H9 (cell line): ENCODE data around the gene TNRC6C. TPM values are rescaled to one million over a fixed set of nuclear protein-coding genes. Genes with fewer than 3 reads are reported as not detected.

Experiments used
- DNase-seq: peaks from one replicate; pipeline ENCODE4 v3.0.0-alpha.2; 2017
- H2AFZ ChIP-seq: one replicate; pipeline ENCODE4 v1.6.1; 2013; ENCODE audit warnings: mild to moderate bottlenecking, low read length, control low read depth, moderate library complexity
- H2AK5ac ChIP-seq: 2 replicates; pipeline ENCODE4 v1.6.1; 2013; ENCODE audit warnings: low read length, control low read depth, mixed read lengths; ENCODE audit not compliant: insufficient read length
- H2BK120ac ChIP-seq: one replicate; pipeline ENCODE4 v1.6.1; 2013; ENCODE audit warnings: low read depth, mild to moderate bottlenecking, low read length, control low read depth, inconsistent platforms; ENCODE audit not compliant: poor library complexity, severe bottlenecking
- H2BK12ac ChIP-seq: 2 replicates; pipeline ENCODE4 v1.6.1; 2013; ENCODE audit warnings: low read length, control low read depth, mixed read lengths, low read depth; ENCODE audit not compliant: insufficient read length
- H2BK15ac ChIP-seq: 2 replicates; pipeline ENCODE4 v1.6.1; 2013; ENCODE audit warnings: low read depth, low read length, control low read depth
- H2BK20ac ChIP-seq: one replicate; pipeline ENCODE4 v1.6.1; 2013; ENCODE audit warnings: low read depth, mild to moderate bottlenecking, low read length, control low read depth, inconsistent platforms; ENCODE audit not compliant: poor library complexity, severe bottlenecking
- H2BK5ac ChIP-seq: 2 replicates; pipeline ENCODE4 v1.6.1; 2013; ENCODE audit warnings: low read length, control low read depth, mixed read lengths; ENCODE audit not compliant: insufficient read length
- H3K14ac ChIP-seq: 2 replicates; pipeline ENCODE4 v1.6.1; 2013; ENCODE audit warnings: low read length, control low read depth; ENCODE audit not compliant: insufficient read depth
- H3K18ac ChIP-seq: 2 replicates; pipeline ENCODE4 v1.6.1; 2013; ENCODE audit warnings: low read depth, mild to moderate bottlenecking, mixed read lengths, low read length, control low read depth; ENCODE audit not compliant: insufficient read length
- H3K23ac ChIP-seq: 2 replicates; pipeline ENCODE4 v1.6.1; 2013; ENCODE audit warnings: low read length, control low read depth, mixed read lengths, low read depth; ENCODE audit not compliant: insufficient read length
- H3K23me2 ChIP-seq: 2 replicates; pipeline ENCODE4 v1.6.1; 2013; ENCODE audit warnings: low read depth, mild to moderate bottlenecking, mixed read lengths, low read length, control low read depth; ENCODE audit not compliant: insufficient read length, poor library complexity, severe bottlenecking
- H3K27ac ChIP-seq: 2 replicates; pipeline ENCODE4 v1.5.1; 2013; ENCODE audit warnings: low read length, control low read depth, mixed read lengths, low read depth; ENCODE audit not compliant: insufficient read length
- H3K27me3 ChIP-seq: 2 replicates; pipeline ENCODE4 v1.6.1; 2013; ENCODE audit warnings: low read length, control low read depth, inconsistent platforms; ENCODE audit not compliant: insufficient read depth
- H3K4ac ChIP-seq: 2 replicates; pipeline ENCODE4 v1.6.1; 2013; ENCODE audit warnings: low read depth, mild to moderate bottlenecking, control low read depth, inconsistent platforms, low read length, moderate library complexity
- H3K4me1 ChIP-seq: 2 replicates; pipeline ENCODE4 v1.6.1; 2013; ENCODE audit warnings: low read length, control low read depth, inconsistent platforms; ENCODE audit not compliant: insufficient read depth
- H3K4me2 ChIP-seq: 2 replicates; pipeline ENCODE4 v1.6.1; 2013; ENCODE audit warnings: low read length, control low read depth, mixed read lengths; ENCODE audit not compliant: insufficient read length, insufficient read depth
- H3K56ac ChIP-seq: 2 replicates; pipeline ENCODE4 v1.6.1; 2013; ENCODE audit warnings: low read depth, mild to moderate bottlenecking, mixed read lengths, low read length, control low read depth; ENCODE audit not compliant: insufficient read length
- H3K79me1 ChIP-seq: 2 replicates; pipeline ENCODE4 v1.6.1; 2013; ENCODE audit warnings: low read depth, mild to moderate bottlenecking, moderate library complexity, low read length, control low read depth, inconsistent platforms; ENCODE audit not compliant: insufficient read depth, poor library complexity, severe bottlenecking
- H3K79me2 ChIP-seq: 2 replicates; pipeline ENCODE4 v1.6.1; 2013; ENCODE audit warnings: low read length, control low read depth, inconsistent platforms; ENCODE audit not compliant: insufficient read depth
- H3K9ac ChIP-seq: 2 replicates; pipeline ENCODE4 v1.6.1; 2013; ENCODE audit warnings: low read length, control low read depth, mixed read lengths; ENCODE audit not compliant: insufficient read length; ENCODE audit errors: extremely low read depth
- H3K9me3 ChIP-seq: one replicate; pipeline ENCODE4 v1.6.1; 2013; ENCODE audit warnings: low read depth, low read length, inconsistent platforms; ENCODE audit not compliant: control insufficient read depth
- H3T11ph ChIP-seq: one replicate; pipeline ENCODE4 v1.6.1; 2013; ENCODE audit warnings: mild to moderate bottlenecking, low read length, control low read depth, inconsistent platforms
- H4K20me1 ChIP-seq: one replicate; pipeline ENCODE4 v1.6.1; 2013; ENCODE audit not compliant: control insufficient read depth, insufficient read length, insufficient read depth
- H4K5ac ChIP-seq: 2 replicates; pipeline ENCODE4 v1.6.1; 2013; ENCODE audit warnings: low read depth, mild to moderate bottlenecking, mixed read lengths, low read length, control low read depth; ENCODE audit not compliant: insufficient read length
- H4K8ac ChIP-seq: replicated peaks from 2 replicates; pipeline ENCODE4 v1.6.1; 2013; ENCODE audit warnings: low read length, control low read depth, mixed read lengths, low read depth; ENCODE audit not compliant: insufficient read length
- H4K91ac ChIP-seq: 2 replicates; pipeline ENCODE4 v1.6.1; 2013; ENCODE audit warnings: low read depth, mild to moderate bottlenecking, moderate library complexity, mixed read lengths, low read length, control low read depth; ENCODE audit not compliant: insufficient read length
- H3K27ac Mint-ChIP-seq, 3 experiments: 2 replicates in 2 of 3; 3 replicates in 1 of 3; pipeline ENCODE4 v1.8.0; 2020 to 2021; ENCODE audit warnings: mixed read lengths in 3 of 3, mild to moderate bottlenecking in 1 of 3, moderate library complexity in 1 of 3
- H3K27me3 Mint-ChIP-seq: 2 replicates; pipeline ENCODE4 v1.8.0; 2021; ENCODE audit warnings: low read depth, mild to moderate bottlenecking, moderate library complexity, mixed read lengths
- H3K36me3 Mint-ChIP-seq, 3 experiments: 2 replicates in 2 of 3; 3 replicates in 1 of 3; pipeline ENCODE4 v1.8.0; 2020 to 2021; ENCODE audit warnings: low read depth in 3 of 3, mixed read lengths in 3 of 3; ENCODE audit not compliant: insufficient read depth in 1 of 3
- H3K4me1 Mint-ChIP-seq, 2 experiments: 2 replicates each; pipeline ENCODE4 v1.8.0; 2020; ENCODE audit warnings: mixed read lengths in 2 of 2
- H3K4me3 Mint-ChIP-seq, 2 experiments: 2 replicates in 1 of 2; 3 replicates in 1 of 2; pipeline ENCODE4 v1.8.0; 2020 to 2021; ENCODE audit warnings: mild to moderate bottlenecking in 2 of 2, mixed read lengths in 2 of 2, moderate library complexity in 1 of 2
- H3K9me3 Mint-ChIP-seq, 2 experiments: 2 replicates in 1 of 2; 3 replicates in 1 of 2; pipeline ENCODE4 v1.8.0; 2020; ENCODE audit warnings: mild to moderate bottlenecking in 2 of 2, mixed read lengths in 2 of 2, moderate library complexity in 1 of 2
- WGBS: extraction: QIAGEN DNeasy Blood & Tissue Kit; methylation state at CpG from one replicate; pipeline ENCODE4 v1.1.7; 2013; ENCODE audit warnings: missing lambda C conversion rate, low lambda C conversion rate, mixed read lengths; ENCODE audit not compliant: insufficient read length; ENCODE audit errors: extremely low coverage; 5-methylcytosine and 5-hydroxymethylcytosine counted together
- total RNA-seq: library from RNA; stranded (reverse); gene quantifications from 2 replicates; pipeline ENCODE4 v1.2.1, GENCODE V29; 2021
- TF ChIP-seq, protein P1 (sequence below): fragments of 200-600 bp; sonication (generic); conservative IDR thresholded peaks from 3 replicates; pipeline ENCODE4 v1.8.0; 2021; ENCODE audit warnings: antibody characterized with exemption, mild to moderate bottlenecking

The TNRC6C gene
- total RNA-seq, 1 experiment from 2014 or later, result 24.7 TPM

DNA sequence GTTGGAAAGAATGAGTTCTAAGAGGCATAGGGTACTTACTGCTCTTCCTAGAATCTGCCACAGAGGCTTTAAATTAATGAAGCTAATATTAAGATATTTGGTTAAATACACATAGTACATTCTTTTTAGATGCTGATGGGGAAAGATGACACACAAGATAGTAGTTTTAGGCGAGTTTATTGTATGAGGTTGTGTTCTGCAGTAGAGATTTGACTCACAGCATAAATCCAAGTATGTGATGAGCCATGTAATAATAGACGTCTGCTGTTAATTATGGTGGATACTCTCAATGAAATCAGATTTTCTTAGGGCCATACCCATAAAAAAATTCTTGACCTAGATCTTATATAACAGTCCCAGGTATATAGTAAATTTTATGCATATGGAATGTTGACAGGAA is 8.0 kb downstream of the TNRC6C start:
- no peaks in the 10 kb centered on the region for H3K27me3 Mint-ChIP-seq
- no peak overlapping the region for H2BK5ac ChIP-seq
- H2BK15ac ChIP-seq, result no peak overlapping the region
- H3K79me2 ChIP-seq, result peaks cover 26% of the 10 kb centered on the region; the same call in 1 of the 2 replicates
- H3K18ac ChIP-seq, result no peak overlapping the region
- no peak overlapping the region for H2BK20ac ChIP-seq
- H3K79me1 ChIP-seq, result peaks cover 13% of the 10 kb centered on the region
- H3K23me2 ChIP-seq, result no peaks in the 10 kb centered on the region
- H3K4me1 Mint-ChIP-seq, result peaks cover 25 to 38% of the 10 kb centered on the region in 2 experiments
- H3K9me3 Mint-ChIP-seq, result no peaks in the 10 kb centered on the region
- H3K14ac ChIP-seq, result no peak overlapping the region
- H3K56ac ChIP-seq, result no peak overlapping the region
- no CpG with 5 or more reads among the region's 2 CpGs for WGBS
- H4K91ac ChIP-seq, result no peak overlapping the region
- no peak overlapping the region for H3K27ac ChIP-seq
- H3K23ac ChIP-seq, result no peak overlapping the region
- no peak overlapping the region for H4K5ac ChIP-seq
- no peak overlapping the region for H3K27ac Mint-ChIP-seq
- H3T11ph ChIP-seq, result no peak overlapping the region
- no peak overlapping the region for H2BK12ac ChIP-seq
- H3K27me3 ChIP-seq, result no peaks in the 10 kb centered on the region
- no peaks in the 10 kb centered on the region for H3K9me3 ChIP-seq
- no peak overlapping the region for H3K4ac ChIP-seq
- no peaks in the 10 kb centered on the region for H4K20me1 ChIP-seq
- H2AFZ ChIP-seq, result no peak overlapping the region
- no peak for DNase-seq
- H3K4me1 ChIP-seq, result peaks cover 8% of the 10 kb centered on the region
- no peak overlapping the region for H3K4me2 ChIP-seq
- H3K36me3 Mint-ChIP-seq, result no peaks in the 10 kb centered on the region
- H3K4me3 Mint-ChIP-seq, result no peak overlapping the region
- H2BK120ac ChIP-seq, result no peak overlapping the region
- H2AK5ac ChIP-seq, result no peak overlapping the region
- TF ChIP-seq, protein P1, sequence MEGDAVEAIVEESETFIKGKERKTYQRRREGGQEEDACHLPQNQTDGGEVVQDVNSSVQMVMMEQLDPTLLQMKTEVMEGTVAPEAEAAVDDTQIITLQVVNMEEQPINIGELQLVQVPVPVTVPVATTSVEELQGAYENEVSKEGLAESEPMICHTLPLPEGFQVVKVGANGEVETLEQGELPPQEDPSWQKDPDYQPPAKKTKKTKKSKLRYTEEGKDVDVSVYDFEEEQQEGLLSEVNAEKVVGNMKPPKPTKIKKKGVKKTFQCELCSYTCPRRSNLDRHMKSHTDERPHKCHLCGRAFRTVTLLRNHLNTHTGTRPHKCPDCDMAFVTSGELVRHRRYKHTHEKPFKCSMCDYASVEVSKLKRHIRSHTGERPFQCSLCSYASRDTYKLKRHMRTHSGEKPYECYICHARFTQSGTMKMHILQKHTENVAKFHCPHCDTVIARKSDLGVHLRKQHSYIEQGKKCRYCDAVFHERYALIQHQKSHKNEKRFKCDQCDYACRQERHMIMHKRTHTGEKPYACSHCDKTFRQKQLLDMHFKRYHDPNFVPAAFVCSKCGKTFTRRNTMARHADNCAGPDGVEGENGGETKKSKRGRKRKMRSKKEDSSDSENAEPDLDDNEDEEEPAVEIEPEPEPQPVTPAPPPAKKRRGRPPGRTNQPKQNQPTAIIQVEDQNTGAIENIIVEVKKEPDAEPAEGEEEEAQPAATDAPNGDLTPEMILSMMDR, result no peak
- H3K9ac ChIP-seq, result no peak overlapping the region
- no peak overlapping the region for H4K8ac ChIP-seq
